Activated CD4-positive, alpha-beta T cell treated with anti-CD3 and anti-CD28 coated beads, Interleukin-2, amount 10 ng/mL, durations not matched to agents 24 days and 14 days (primary cell): ENCODE measurements around the gene ADIPOR2. TPM values are rescaled to one million over a fixed set of nuclear protein-coding genes. Genes with fewer than 3 reads are reported as not detected.
"Not testable (repeated sequence)": the region's sequence is repeated elsewhere in the genome, so short reads cannot be mapped to it uniquely, and the experiment has no call there.

Experiments used
- DNase-seq: peaks from one replicate; pipeline ENCODE4 v3.0.0; 2022
- H3K27ac Mint-ChIP-seq: one replicate; pipeline ENCODE4 v1.8.0; 2022; ENCODE audit warnings: mild to moderate bottlenecking, mixed read lengths
- H3K27me3 Mint-ChIP-seq: one replicate; pipeline ENCODE4 v1.8.0; 2022; ENCODE audit warnings: mixed read lengths
- H3K36me3 Mint-ChIP-seq: one replicate; pipeline ENCODE4 v1.8.0; 2022; ENCODE audit warnings: low read depth, mild to moderate bottlenecking, mixed read lengths
- H3K4me1 Mint-ChIP-seq: one replicate; pipeline ENCODE4 v1.8.0; 2021; ENCODE audit warnings: mixed read lengths
- H3K4me3 Mint-ChIP-seq: one replicate; pipeline ENCODE4 v1.8.0; 2022; ENCODE audit warnings: mild to moderate bottlenecking, moderate library complexity, mixed read lengths
- H3K9me3 Mint-ChIP-seq: one replicate; pipeline ENCODE4 v1.8.0; 2021; ENCODE audit warnings: mixed read lengths
- intact Hi-C: fragments of 100-400 bp; cut with micrococcal nuclease; formaldehyde crosslinking; loops from one replicate; pipeline ENCODE4 v1.15.1; 2023
- total RNA-seq: library from RNA; stranded (reverse); gene quantifications from 2 replicates; pipeline ENCODE4 v1.2.3, GENCODE V29; 2022

Gene ADIPOR2
- total RNA-seq, 1 donor from 2014 or later, result 68.7 TPM

DNA sequence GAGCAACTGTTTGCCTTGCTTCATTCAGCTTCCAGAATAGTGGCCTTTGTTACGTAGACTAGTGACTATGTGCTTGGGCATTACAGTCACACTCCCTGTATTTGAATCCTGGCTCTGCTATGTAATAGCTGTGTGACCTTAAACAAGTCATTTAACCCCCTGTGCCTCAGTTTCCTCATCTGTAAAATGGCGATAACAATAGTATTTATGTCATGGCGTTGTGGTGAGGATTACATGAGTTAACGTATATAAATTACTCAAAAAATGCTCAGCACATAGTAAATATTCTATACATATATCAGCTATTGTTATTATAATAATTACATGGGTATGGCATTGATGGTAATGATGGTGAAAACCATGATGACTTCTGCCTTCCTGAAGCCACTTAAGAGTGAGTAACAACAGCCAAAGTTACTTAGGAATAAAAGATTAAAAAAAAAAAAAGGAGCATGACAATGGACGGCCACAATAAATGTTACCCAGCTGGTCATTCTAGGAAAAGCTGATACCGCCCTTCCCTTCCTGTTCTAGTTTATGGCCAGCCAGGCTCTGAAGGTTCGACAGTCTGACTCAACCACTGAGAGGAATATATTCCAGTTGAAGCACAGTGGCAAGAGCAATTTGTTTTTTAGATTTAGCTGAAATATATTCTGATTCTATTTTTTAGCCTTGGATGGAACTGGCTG is 9.9 kb upstream of the ADIPOR2 start:
- Mint-ChIP-seq H3K27ac (no peak overlapping the region), H3K4me1 (no peaks in the 10 kb centered on the region), H3K9me3 (no peaks in the 10 kb centered on the region), H3K4me3 (no peak overlapping the region), H3K36me3 (no peaks in the 10 kb centered on the region), H3K27me3 (peaks cover 18% of the 10 kb centered on the region)
- no peak for DNase-seq
- intact Hi-C loops, result no loop called here

DNA sequence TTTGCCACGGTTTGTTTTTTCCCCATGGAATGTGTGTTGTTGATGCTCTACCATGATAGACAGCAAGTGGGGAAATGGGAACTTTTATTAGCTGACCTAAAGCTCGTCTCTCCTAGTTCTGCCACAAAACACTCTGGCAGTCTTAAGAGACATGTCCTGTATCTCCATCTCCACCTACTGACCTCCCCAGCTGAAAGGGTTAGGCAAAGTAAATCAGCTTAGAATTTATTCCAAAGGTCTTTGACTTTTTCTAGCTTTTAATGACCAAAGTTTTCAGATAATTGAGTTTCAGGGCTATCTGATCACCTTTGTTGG is 9.4 kb upstream of the ADIPOR2 start:
- no peak for DNase-seq
- Mint-ChIP-seq H3K4me1 (no peaks in the 10 kb centered on the region), H3K4me3 (no peak overlapping the region), H3K36me3 (no peaks in the 10 kb centered on the region), H3K9me3 (no peaks in the 10 kb centered on the region), H3K27ac (no peak overlapping the region), H3K27me3 (peaks cover 21% of the 10 kb centered on the region)
- intact Hi-C loops, result no loop called here

DNA sequence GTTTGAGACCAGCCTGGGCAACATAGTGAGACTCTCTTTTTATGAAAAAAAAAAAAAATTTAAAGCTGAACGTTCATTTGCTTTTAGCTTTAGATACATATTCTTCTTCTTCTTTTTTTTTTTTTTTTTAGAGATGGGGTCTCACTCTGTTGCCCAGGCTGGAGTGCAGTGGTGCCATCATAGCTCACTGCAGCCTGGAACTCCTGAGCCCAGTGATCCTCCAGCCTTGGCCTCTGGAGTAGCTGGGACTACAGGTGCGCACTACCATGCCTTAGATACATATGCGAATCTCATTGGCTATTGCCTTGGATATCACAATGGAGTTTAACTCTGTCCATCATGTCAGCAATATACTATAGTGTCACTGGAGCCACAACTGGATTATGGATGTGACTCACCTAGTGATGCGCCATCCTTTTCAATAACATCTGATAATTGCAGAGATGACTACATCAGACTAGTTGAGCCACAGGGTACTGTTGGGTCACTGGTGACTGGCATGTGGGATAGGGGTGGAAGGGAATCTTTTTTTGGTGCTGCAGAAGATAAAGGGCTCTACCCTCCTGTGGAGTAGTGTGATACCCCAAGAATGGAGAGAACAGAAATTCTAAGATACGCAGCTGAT is 2.7 kb upstream of the ADIPOR2 start:
- no peaks in the 10 kb centered on the region for H3K9me3 Mint-ChIP-seq
- H3K4me1 Mint-ChIP-seq, result peaks cover 28% of the 10 kb centered on the region
- H3K27ac Mint-ChIP-seq, result no peak overlapping the region
- no peak for DNase-seq
- peaks cover 6% of the 10 kb centered on the region for H3K36me3 Mint-ChIP-seq
- H3K27me3 Mint-ChIP-seq, result peaks cover 11% of the 10 kb centered on the region
- no peak overlapping the region for H3K4me3 Mint-ChIP-seq
- intact Hi-C loops, result no loop called here

DNA sequence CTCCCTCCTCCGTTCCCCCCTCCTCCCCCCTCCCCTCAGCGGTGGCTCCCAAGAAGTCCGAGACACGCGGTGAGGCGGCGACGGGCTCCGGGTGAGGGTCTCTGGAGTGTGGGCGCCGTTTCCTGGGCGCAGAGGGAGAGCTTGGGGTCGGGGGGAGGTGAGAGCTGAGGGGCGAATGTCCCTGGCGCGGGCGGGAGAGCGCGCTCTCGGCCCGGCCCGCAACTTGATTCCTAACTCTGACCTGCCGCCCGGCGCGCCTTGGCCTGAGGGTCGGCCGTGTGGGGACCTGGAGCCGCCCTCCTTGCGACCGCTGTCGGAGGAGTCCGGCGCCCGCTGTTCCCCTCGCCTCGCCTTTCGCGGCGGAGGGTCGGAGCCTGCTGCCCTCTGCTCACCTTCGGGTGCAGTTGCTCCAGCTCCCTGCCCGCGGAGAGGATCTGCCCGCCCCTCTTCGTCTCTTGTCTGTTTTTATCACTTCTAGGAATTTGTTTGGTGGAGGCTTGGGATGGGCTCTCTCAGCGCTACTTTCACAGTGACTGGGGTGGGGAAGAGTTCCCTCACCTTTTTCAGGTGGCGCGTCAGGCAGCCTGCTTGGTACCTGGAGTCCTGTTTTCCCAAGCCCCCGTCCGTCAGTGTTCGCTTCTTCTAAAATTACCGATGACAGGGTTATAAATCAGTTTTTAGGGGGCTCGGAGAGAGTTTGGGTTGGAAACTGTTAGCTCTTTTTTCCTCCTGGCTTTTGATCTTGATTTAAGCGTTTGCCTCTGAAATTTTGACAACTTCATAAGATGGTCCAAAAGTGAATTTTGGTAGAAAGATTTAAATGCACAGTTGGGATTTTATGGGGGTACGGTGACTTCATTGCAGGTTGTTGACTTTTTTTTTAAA is 495 bp downstream of the ADIPOR2 start:
- Mint-ChIP-seq H3K4me1 (peaks cover 34% of the 10 kb centered on the region), H3K4me3 (peak overlapping the region; percentile 88), H3K27ac (peak overlapping the region; percentile 99)

DNA sequence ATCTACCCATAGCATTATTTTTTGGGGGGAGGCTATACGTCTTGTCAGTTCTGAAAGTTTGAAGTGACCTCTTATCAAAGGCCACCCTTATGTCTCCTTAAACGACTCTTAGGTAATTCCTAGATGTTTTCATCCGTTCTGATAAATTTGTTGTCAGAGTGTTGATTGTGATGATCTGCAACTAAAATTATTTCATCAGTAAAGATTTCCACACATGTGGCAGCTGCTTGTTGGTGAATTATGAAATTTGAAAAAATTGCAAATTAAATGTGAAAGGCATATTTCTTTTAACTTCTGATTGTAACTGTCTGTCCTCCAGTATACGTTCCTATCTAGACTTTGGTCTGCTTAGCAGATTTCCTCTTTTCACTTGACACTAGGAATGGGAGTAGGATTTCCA is 1.4 kb downstream of the ADIPOR2 start:
- Mint-ChIP-seq H3K27me3 (peaks cover 2% of the 10 kb centered on the region), H3K9me3 (no peaks in the 10 kb centered on the region), H3K4me1 (peaks cover 39% of the 10 kb centered on the region), H3K36me3 (peaks cover 17% of the 10 kb centered on the region), H3K27ac (peak overlapping the region; percentile 99), H3K4me3 (peak overlapping the region; percentile 88)
- DNase-seq, result no peak
- intact Hi-C loops, result loop anchor here (5.0 kb wide), 2 partner anchors 40 to 1305 kb away; partner anchors contain the start of gene KDM5A

More for the DNA sequence above, 495 bp downstream of the ADIPOR2 start:
- Mint-ChIP-seq H3K27me3 (peaks cover 5% of the 10 kb centered on the region), H3K9me3 (no peaks in the 10 kb centered on the region), H3K36me3 (peaks cover 15% of the 10 kb centered on the region)
- DNase-seq, result peak; percentile 80
- intact Hi-C loops, result loop anchor here (1.0 to 5.0 kb wide), 6 partner anchors 39 to 1304 kb away; partner anchors contain the start of genes FBXL14, ITFG2 and KDM5A

DNA sequence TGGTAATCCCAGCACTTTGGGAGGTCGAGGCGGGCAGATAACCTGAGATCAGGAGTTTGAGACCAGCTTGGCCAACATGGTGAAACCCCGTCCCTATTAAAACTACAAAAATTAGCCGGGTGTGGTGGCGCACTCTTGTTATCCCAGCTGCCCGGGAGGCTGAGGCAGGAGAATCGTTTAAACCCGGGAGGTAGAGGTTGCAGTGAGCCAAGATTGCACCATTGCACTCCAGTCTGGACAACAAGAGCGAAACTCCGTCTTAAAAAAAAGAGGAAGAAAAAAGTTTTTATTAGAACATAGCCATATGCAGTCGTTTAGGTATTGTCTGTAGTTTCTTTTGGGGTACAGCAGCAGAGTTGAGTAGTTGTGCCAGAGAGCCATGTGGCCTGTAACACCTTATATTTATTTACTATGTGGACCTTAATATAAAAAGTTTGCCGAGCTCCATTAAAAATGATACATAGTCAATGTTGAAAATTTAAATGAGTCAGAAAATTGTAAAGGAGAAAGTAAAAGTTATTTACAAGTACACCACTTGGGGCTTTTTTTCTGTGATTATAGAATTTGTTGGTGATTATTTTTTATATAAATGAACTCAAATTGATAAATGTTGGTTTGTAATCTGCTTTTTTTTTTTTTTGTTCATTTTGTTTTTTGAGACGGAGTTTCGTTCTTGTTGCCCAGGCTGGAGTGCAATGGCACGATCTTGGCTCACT is 2.2 kb downstream of the ADIPOR2 start:
- H3K4me1 Mint-ChIP-seq, result peaks cover 41% of the 10 kb centered on the region
- H3K36me3 Mint-ChIP-seq, result peaks cover 17% of the 10 kb centered on the region
- no peak overlapping the region for H3K27ac Mint-ChIP-seq
- DNase-seq, result no peak
- H3K9me3 Mint-ChIP-seq, result no peaks in the 10 kb centered on the region
- intact Hi-C loops, result loop anchor here (5.0 kb wide), 2 partner anchors 41 to 1306 kb away; partner anchors contain the start of gene KDM5A
- no peaks in the 10 kb centered on the region for H3K27me3 Mint-ChIP-seq
- peak overlapping the region; percentile 45 for H3K4me3 Mint-ChIP-seq

DNA sequence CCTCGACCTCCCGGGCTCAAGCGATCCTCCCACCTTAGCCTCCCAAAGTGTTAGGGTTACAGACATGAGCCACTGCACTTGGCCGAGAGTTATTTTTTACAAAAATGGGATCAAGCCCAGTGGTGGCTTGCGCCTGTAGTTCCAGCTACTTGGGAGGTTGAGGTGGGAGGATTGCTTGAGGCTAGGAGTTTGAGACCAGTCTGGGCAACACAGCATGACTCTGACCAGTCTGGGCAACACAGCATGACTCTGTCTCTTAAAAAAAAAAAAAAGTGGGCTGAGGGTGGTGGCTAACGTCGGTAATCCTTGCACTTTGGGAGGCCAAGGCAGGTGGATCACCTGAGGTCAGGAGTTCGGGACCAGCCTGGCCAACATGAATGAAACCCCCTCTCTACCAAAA is 4.2 kb downstream of the ADIPOR2 start:
- Mint-ChIP-seq H3K36me3 (peaks cover 23% of the 10 kb centered on the region), H3K4me1 (peaks cover 35% of the 10 kb centered on the region)
- H3K4me3 Mint-ChIP-seq, intact Hi-C loops, H3K27me3 Mint-ChIP-seq, H3K9me3 Mint-ChIP-seq, DNase-seq, H3K27ac Mint-ChIP-seq: not testable (repeated sequence)

DNA sequence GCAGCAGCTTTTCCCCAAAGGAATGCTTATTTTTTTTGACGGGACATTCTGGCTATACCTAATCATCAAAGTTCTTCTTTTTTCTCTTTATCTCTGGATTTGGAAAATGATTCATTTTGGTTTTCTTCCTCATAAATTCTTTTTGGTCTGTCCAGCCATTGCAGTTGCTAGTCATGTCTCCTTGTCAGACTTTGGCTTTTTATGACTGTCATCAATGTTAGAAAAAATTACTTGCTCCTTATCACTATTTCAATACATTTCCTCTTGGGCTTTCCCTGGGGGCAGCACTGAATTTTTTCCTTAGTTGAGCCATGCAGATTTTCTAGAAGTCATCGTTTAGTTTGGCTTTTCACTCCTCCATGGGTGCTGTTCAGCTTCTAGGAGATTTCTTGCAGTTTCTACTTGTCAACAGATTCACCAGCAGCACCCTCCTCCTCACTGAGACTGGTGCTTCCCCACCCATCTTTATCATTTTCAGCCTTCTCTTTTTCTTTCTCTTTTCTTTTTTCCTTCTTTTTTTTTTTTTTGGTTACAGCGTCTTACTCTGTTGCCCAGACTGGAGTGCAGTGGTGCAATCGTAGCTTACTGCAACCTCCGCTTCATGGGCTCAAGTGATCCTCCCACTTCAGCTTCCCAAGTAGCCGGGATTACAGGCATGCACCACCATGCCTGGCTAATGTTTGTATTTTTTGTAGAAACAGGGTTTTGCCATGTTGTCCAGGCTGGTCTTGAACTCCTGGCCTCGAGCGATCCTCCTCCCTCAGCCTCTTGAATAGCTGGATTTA is 5.2 kb downstream of the ADIPOR2 start:
- H3K4me3 Mint-ChIP-seq, result no peak overlapping the region
- H3K27ac Mint-ChIP-seq, result no peak overlapping the region
- H3K36me3 Mint-ChIP-seq, result peaks cover 24% of the 10 kb centered on the region
- H3K4me1 Mint-ChIP-seq, result peaks cover 30% of the 10 kb centered on the region
- intact Hi-C loops, result no loop called here
- no peaks in the 10 kb centered on the region for H3K9me3 Mint-ChIP-seq
- H3K27me3 Mint-ChIP-seq, result no peaks in the 10 kb centered on the region
- no peak for DNase-seq

DNA sequence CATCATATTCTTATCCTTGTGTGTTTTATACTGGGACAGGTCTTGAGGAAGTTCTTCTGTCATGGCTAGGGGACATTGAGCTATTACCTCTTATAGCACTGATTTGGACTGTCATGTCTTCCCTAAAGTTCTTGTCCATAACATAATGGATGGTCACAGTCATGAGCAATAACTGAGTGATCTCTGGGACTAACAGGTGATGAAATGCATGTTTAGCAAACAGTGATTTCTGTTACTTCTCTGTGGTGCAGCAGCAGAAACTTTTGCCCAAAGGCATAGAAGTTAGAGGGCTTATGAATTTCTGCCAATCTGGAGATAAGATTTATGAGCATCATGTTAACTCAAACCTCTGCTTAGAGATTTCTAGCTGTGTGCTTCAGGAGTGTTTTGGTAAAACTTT is 5.9 kb downstream of the ADIPOR2 start:
- H3K36me3 Mint-ChIP-seq, result peaks cover 22% of the 10 kb centered on the region
- H3K9me3 Mint-ChIP-seq, result no peaks in the 10 kb centered on the region
- no peak for DNase-seq
- intact Hi-C loops, result no loop called here
- H3K27me3 Mint-ChIP-seq, result no peaks in the 10 kb centered on the region
- H3K4me1 Mint-ChIP-seq, result peaks cover 27% of the 10 kb centered on the region
- H3K4me3 Mint-ChIP-seq, result no peak overlapping the region
- no peak overlapping the region for H3K27ac Mint-ChIP-seq

DNA sequence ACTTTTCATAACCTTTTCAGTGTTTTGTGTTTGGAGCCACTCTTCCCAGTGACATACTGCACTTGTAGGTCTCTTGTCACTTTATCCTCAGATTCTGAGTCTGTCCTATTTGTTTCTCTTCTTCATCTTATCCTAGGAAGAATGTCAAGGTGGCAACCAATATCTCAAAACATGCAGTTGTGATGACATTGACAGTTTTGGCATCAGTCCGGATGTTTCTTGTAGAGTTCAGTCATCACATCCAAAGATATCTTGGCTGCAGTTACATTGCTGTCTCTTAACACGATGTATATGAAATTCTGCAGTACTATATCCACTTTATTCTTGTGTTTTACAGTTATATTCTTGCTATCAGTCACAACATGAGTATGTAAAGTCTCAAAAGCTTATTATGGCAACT is 6.4 kb downstream of the ADIPOR2 start:
- Mint-ChIP-seq H3K27me3 (no peaks in the 10 kb centered on the region), H3K4me1 (peaks cover 25% of the 10 kb centered on the region), H3K36me3 (peaks cover 22% of the 10 kb centered on the region), H3K9me3 (no peaks in the 10 kb centered on the region), H3K4me3 (no peak overlapping the region), H3K27ac (no peak overlapping the region)
- no peak for DNase-seq
- intact Hi-C loops, result no loop called here

DNA sequence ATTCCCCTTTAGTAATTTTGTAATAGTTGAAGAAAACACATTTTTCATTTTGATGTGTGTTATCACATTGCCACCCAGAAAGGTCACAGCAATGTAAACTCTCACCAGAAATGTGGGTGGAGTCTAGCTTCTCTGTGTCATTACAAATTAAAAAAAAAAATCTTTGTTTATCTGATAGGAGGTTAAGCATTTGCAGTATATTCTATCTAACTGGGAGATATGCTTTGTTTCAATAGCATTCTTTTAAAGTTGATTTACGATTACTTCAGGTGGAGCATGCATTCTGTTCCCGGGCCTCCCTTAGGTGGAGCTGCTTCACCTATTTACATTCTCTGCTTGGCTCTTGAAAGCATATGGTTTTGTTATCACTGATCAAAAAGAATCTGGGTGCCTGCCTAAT is 7.8 kb downstream of the ADIPOR2 start:
- intact Hi-C loops, result no loop called here
- Mint-ChIP-seq H3K27ac (no peak overlapping the region), H3K4me1 (peaks cover 19% of the 10 kb centered on the region), H3K9me3 (no peaks in the 10 kb centered on the region), H3K27me3 (no peaks in the 10 kb centered on the region), H3K36me3 (peaks cover 16% of the 10 kb centered on the region), H3K4me3 (no peak overlapping the region)
- DNase-seq, result no peak

DNA sequence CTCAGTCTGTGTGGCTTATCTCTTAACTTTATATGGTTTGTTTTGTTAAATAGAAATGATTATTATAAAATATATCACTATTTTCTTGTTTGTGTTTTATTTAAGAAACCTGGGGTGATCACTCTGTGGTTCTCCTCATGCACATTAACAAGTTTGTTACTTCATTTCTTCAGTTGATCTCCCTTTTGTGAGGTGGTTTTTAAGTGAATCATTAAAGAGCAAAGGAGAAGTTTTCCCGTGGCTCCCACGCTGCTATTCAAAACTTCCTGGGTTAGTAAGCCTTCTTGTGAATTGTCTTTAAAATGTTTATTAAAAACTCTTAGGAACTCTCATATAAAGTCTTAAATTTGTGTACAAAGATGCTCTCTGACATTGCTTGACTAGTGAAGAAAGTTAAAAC is 11.8 kb downstream of the ADIPOR2 start:
- Mint-ChIP-seq H3K36me3 (peaks cover 16% of the 10 kb centered on the region), H3K4me1 (peaks cover 22% of the 10 kb centered on the region), H3K27ac (no peak overlapping the region), H3K9me3 (no peaks in the 10 kb centered on the region), H3K4me3 (no peak overlapping the region), H3K27me3 (no peaks in the 10 kb centered on the region)
- intact Hi-C loops, result no loop called here
- DNase-seq, result no peak
